ENCODE results near the gene DNAJC25.

DNAJC25 gene

GRCh38 chr9:111599092-111599954 lies 31.8 kb upstream of the DNAJC25 start, which contains the start of gene PTGR1:
TSS of gene PTGR1 (minus strand) at chr9:111599647. CDS start at chr9:111597422, 2,225 bp downstream.
- H3K79me2 ChIP-seq (ENCODE audit: insufficient read depth, low read length), result no peaks in the 10 kb centered on the region
- no peak within 1 kb of the TSS for H3K4me3 ChIP-seq (ENCODE audit: low read length, poor library complexity, severe bottlenecking)
- no peaks in the 10 kb centered on the region for H3K9me3 ChIP-seq (ENCODE audit: insufficient read depth, low read depth, low read length)
- H3K36me3 ChIP-seq (ENCODE audit: insufficient read depth, low read length), result no peaks in the 10 kb centered on the region
- H3F3A ChIP-seq (ENCODE audit: low read depth), result no peaks in the 10 kb centered on the region
- H3K4me1 ChIP-seq (ENCODE audit: insufficient read depth, low read length, poor library complexity, severe bottlenecking), result no peaks in the 10 kb centered on the region
- no peaks in the 10 kb centered on the region for H4K20me1 ChIP-seq (ENCODE audit: insufficient read depth, low read length, poor library complexity, severe bottlenecking)
- no peaks in the 10 kb centered on the region for H3K27me3 ChIP-seq (ENCODE audit: insufficient read depth, low read length, poor library complexity, severe bottlenecking)
- no peaks in the 10 kb centered on the region for H3K9me2 ChIP-seq (replicated peaks; ENCODE audit: low read depth, low read length)
- H3K4me2 ChIP-seq (ENCODE audit: low read depth, low read length, poor library complexity, severe bottlenecking), result no peak within 1 kb of the TSS
- no peak for TF ChIP-seq CTCF (conservative IDR thresholded peaks at IDR 0.05; ENCODE audit: low read length)
- TF ChIP-seq EZH2phosphoT487 (IDR thresholded peaks at IDR 0.05; ENCODE audit: borderline replicate concordance), result no peak
- H3K9ac ChIP-seq (ENCODE audit: low read depth, low read length, poor library complexity, severe bottlenecking), result no peak within 1 kb of the TSS
- H2AFZ ChIP-seq (ENCODE audit: low read length), result no peak within 1 kb of the TSS

GRCh38 chr9:111599955-111600343 lies 31.2 kb upstream of the DNAJC25 start:
- H3K36me3 ChIP-seq (ENCODE audit: insufficient read depth, low read length), result no peaks in the 10 kb centered on the region
- no peaks in the 10 kb centered on the region for H3K79me2 ChIP-seq (ENCODE audit: insufficient read depth, low read length)
- no peaks in the 10 kb centered on the region for H3K9me3 ChIP-seq (ENCODE audit: insufficient read depth, low read depth, low read length)
- no peak overlapping the region for H3K4me3 ChIP-seq (ENCODE audit: low read length, poor library complexity, severe bottlenecking)
- H3K27me3 ChIP-seq (ENCODE audit: insufficient read depth, low read length, poor library complexity, severe bottlenecking), result no peaks in the 10 kb centered on the region
- no peaks in the 10 kb centered on the region for H3K9me2 ChIP-seq (replicated peaks; ENCODE audit: low read depth, low read length)
- no peak for TF ChIP-seq EZH2phosphoT487 (IDR thresholded peaks at IDR 0.05; ENCODE audit: borderline replicate concordance)
- no peak for TF ChIP-seq CTCF (conservative IDR thresholded peaks at IDR 0.05; ENCODE audit: low read length)
- no peaks in the 10 kb centered on the region for H3F3A ChIP-seq (ENCODE audit: low read depth)
- no peak overlapping the region for H3K9ac ChIP-seq (ENCODE audit: low read depth, low read length, poor library complexity, severe bottlenecking)
- H2AFZ ChIP-seq (ENCODE audit: low read length), result no peak overlapping the region
- no peak overlapping the region for H3K4me2 ChIP-seq (ENCODE audit: low read depth, low read length, poor library complexity, severe bottlenecking)
- H4K20me1 ChIP-seq (ENCODE audit: insufficient read depth, low read length, poor library complexity, severe bottlenecking), result no peaks in the 10 kb centered on the region
- H3K4me1 ChIP-seq (ENCODE audit: insufficient read depth, low read length, poor library complexity, severe bottlenecking), result no peaks in the 10 kb centered on the region

- H4K20me1 ChIP-seq (ENCODE audit: insufficient read depth, low read length, poor library complexity, severe bottlenecking), result no peaks in the 10 kb centered on the region
- TF ChIP-seq CTCF (conservative IDR thresholded peaks at IDR 0.05; ENCODE audit: low read length) (no peak), EZH2phosphoT487 (IDR thresholded peaks at IDR 0.05; ENCODE audit: borderline replicate concordance) (no peak)
- no peaks in the 10 kb centered on the region for H3F3A ChIP-seq (ENCODE audit: low read depth)
- no peak overlapping the region for H3K4me3 ChIP-seq (ENCODE audit: low read length, poor library complexity, severe bottlenecking)
- H3K9me2 ChIP-seq (replicated peaks; ENCODE audit: low read depth, low read length), result no peaks in the 10 kb centered on the region
- H2AFZ ChIP-seq (ENCODE audit: low read length), result no peak overlapping the region
- H3K36me3 ChIP-seq (ENCODE audit: insufficient read depth, low read length), result no peaks in the 10 kb centered on the region
- H3K9ac ChIP-seq (ENCODE audit: low read depth, low read length, poor library complexity, severe bottlenecking), result no peak overlapping the region
- no peaks in the 10 kb centered on the region for H3K27me3 ChIP-seq (ENCODE audit: insufficient read depth, low read length, poor library complexity, severe bottlenecking)
- H3K9me3 ChIP-seq (ENCODE audit: insufficient read depth, low read depth, low read length), result no peaks in the 10 kb centered on the region
- H3K79me2 ChIP-seq (ENCODE audit: insufficient read depth, low read length), result no peaks in the 10 kb centered on the region
- H3K4me2 ChIP-seq (ENCODE audit: low read depth, low read length, poor library complexity, severe bottlenecking), result no peak overlapping the region
- no peaks in the 10 kb centered on the region for H3K4me1 ChIP-seq (ENCODE audit: insufficient read depth, low read length, poor library complexity, severe bottlenecking)
Observed at GRCh38 chr9:111601237-111602018, 29.7 kb upstream of the DNAJC25 start.
